DOHH2 (cell line): ENCODE results near the gene ITGA1.

ENCODE experiments used
- CTCF ChIP-seq: fragments of 200-600 bp; sonication (generic); IDR thresholded peaks from one replicate; pipeline ENCODE4 v1.5.1; 2014; ENCODE audit warnings: antibody characterized with exemption, mild to moderate bottlenecking, low read depth, low read length; ENCODE audit not compliant: poor library complexity, severe bottlenecking
- EZH2phosphoT487 ChIP-seq: fragments of 200-600 bp; sonication (generic); IDR thresholded peaks from 2 replicates; pipeline ENCODE4 v1.6.1; 2017; ENCODE audit warnings: borderline replicate concordance, mild to moderate bottlenecking, antibody characterized with exemption, low read length, moderate library complexity, mixed read lengths

- no peak for TF ChIP-seq CTCF
- TF ChIP-seq EZH2phosphoT487 = no peak
Observed at GRCh38 chr5:52844885-52845284, 57.2 kb downstream of the ITGA1 start.
